GM21447 (cell line): Measurements from ENCODE around the gene RPS15A.
A peak's percentile ranks its signal among the peaks of the same experiment; 100 is the strongest.
"Not testable (repeated sequence)": the region's sequence is repeated elsewhere in the genome, so short reads cannot be mapped to it uniquely, and the experiment has no call there.

ENCODE experiments used
- ATAC-seq: cut with Tn5 transposase; IDR thresholded peaks from one replicate; pipeline ENCODE4 v1.9.1; 2021; ENCODE audit not compliant: unreplicated experiment

The RPS15A gene

DNA sequence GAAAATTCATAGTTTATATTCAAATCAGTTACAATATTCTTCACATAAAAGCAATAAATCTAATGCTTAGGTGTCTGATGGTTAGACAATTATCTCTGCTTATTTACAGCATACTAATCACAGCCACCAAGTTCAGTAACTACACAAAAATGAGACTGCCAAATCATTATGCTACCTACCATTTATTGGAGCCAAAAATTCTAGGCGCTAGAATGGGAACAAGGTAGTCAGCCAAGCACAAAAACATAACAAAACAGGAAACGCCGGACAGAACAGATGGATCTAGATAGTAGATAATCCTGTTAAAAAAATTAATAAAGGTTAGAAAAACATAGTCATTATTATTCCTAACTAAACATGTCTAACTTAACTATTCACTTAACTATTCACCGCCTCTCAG, 7.6 kb upstream of the RPS15A start:
- ATAC-seq = no peak

DNA sequence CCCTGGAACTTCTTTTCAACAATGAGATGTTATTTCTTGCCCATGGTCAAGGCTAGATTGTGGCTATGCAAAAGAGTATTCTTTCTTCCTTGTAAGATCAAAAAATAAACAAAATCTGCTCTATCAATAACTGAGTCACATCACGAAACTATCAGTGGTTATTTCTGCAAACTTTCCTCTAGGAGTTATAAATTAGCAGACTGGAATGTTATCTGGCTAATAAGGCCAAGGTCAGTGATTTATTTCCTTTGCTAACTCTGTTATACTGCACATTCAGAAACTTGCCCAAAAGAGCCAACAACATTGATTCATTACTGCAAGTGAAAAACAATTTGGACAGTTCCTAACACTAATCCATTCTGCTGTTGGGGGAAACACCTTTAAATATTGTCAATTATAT, 6.2 kb upstream of the RPS15A start:
- ATAC-seq = no peak

DNA sequence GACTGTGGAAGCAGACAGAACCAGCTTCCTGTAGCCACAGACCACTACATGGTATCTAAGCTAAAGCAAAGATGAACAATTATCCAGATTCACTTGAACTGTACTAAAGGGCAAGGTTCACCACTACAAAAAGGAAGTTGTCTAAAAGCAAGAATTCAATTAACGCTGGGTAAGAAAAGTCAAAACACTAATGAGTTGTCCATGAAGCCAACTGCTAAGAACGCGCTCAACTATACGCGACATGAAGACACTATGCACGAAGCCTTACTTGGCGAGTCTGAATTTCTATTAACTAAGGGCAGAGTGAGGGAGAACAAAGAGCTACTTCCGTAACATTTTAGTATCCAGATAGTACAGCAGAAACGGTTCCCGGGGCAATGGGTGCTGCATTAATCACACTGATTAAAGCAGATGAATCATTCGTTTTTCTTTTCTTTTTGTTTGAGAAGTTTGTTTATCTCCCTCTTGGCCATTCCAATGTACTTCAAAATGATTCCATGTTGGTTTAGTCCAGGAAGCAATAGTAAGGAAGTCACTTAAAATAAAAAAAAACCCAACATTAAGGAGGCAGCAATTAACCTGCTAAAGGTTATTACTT, 2.8 kb upstream of the RPS15A start:
- ATAC-seq = no peak

DNA sequence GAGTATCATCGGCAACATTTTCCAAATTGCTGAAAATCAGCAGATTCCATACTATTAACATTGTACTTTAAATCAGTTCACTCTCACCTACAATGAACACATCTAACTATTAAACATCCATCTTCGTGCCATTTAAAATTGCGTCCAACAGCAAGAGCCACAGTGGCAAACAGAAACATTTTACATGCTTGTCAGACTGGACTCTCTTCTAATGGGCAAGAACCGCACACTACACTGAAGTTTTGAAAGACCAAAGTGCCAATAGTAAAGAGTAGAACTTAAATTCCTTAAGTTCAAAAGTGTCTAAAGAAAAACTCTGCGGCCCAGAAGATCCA, 652 bp downstream of the RPS15A start:
- no peak for ATAC-seq

DNA sequence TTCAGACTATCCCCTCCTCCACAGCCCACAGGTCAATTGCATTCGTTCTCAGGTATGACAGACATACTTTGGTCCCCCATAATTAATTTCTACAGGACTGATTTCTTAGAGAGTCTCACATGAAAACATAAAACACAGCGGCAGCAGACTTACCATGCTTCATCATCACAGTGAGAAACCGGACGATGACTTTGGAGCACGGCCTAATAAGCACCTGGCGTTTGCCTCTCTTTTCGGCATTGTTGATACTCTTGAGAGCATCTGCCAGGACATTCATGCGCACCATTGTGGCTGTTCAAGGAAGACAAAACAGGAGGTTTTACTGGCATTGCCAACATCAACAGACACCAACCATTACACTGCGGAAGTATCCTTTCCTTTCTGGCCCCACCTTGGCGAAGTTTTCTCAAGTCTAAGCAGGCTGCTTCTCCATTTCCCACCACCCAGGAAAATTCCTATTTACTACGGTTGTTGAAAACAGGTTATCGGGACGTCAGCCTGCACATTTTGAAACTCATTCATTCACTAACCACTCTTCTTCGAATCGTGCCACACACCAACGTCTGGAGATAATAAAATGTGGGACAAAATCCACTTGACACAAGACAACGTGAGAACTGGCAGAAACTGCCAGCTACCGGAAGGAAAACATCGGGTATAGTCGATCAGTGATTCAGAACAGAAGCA, 1.2 kb downstream of the RPS15A start:
- no peak for ATAC-seq

DNA sequence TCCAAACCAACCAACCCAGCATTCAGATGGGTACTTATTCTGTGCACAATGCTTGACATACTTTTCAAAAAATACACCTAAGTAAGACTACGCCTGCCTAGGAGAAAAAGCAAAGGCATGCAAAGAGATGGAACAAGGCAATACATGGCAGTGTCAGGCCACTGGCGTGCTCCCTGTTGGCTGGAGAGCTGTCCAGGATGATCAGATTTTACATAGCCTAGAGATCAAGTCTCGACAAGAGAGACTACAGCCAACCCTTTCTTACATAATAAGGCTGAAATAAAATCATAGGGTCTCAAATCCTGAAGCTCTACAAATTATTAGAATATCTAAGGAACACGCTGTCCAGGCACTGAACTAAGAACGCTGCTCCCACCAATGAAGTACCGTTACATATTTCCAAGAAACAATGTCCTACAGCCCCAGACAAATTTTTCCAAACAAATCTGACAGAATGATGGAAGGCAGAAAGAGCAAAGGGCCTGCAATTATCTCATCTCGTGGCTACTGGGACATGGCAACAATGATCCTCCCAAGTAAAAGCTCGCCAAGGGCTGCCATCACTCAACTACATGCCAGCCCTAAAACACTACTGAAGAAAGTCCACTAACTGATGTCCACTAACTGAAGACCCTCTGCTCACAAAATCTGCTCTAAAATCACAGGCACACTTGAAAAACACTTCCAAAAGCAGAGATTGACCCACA, 5.1 kb downstream of the RPS15A start:
- ATAC-seq = no peak

DNA sequence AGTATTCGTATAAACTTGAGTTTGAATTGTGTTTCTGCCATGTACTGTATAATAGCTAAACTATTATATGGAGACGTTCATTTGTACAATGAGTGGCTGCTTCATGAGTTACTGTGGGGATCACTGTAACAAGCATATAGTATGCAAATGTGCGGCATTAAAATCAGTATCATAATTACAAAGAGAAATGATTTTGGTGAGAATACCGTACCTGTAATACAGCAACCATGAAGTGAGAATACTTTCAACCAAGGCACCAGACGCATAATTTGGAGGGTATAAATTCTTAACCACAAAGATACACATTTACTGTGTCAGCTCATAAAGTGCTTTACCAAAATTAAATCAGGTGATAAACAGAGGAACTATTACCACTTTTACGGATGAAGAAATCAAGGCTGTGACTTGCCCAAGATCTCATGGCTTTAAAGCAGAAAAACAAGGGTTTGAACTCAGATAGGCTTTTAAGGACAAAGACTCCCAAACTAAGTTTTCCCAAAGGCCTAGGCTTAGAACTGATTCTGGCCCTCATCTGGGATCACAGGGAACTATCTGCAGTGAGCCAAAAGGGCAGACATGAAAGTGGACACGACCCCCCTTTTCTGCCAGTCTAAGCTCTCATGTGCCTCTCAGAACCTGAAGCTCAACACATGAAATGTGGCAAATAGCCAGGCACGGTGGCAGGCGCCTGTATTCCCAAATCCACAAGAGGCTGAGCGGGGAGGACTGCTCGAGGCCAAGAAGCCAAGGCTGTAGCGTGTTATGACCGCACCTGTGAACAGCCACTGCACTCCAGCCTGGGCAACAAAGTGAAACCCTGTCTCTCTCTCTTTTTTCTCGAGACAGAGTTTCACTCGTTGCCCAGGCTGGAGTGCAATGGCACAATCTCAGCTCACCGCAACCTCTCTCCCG, 6.4 kb downstream of the RPS15A start:
- ATAC-seq = no peak

DNA sequence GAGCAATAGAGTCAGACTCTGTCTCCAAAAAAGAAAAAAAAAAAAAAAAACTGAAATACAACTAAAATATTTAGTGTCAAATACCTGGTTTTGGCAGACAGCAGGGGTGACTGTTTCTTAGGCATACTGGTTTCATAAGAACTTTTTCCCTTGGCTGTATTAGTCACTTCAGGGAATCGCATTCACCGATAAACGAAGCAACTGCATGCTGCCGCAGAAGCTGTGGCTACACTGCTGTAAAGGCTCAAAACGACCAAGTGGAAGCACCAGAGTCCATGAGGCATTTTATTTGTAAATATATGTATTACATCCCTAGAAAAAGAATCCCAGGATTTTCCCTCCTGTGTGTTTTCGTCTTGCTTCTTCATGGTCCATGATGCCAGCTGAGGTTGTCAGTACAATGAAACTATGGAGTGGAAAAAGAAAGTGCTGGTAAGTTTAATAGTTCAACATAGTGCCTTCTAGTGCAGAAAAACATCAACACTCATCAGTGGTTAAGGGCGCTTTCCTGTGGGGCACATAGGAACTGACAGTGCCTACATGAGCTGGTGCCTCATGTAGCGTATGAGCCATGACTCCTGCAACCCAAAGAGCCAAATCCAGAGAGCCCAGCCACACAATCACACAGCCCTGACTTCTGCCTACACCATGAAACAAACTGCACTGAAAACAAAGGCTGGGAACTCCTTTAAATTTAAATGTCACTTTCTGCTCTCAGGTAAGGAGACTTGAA, 7.3 kb downstream of the RPS15A start:
- ATAC-seq = no peak

DNA sequence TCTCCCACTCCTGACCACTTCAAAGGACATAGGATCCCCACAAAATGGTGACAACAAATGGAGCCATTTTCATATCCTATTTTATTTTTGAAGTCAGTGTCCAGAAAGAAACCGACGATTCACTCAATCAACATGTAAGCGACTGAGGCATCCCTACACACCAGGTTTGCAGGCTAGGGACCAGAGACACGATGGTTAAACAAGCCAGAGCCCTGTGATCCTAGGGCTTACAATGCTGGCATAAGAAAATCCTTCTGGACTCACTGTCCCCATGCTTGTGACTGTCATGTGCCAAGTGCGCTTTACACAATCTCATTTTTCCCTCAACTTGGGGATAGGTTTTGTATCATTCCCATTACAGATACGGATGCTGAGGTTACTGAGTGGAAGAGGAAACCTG, 8.9 kb downstream of the RPS15A start:
- not testable (repeated sequence) for ATAC-seq

DNA sequence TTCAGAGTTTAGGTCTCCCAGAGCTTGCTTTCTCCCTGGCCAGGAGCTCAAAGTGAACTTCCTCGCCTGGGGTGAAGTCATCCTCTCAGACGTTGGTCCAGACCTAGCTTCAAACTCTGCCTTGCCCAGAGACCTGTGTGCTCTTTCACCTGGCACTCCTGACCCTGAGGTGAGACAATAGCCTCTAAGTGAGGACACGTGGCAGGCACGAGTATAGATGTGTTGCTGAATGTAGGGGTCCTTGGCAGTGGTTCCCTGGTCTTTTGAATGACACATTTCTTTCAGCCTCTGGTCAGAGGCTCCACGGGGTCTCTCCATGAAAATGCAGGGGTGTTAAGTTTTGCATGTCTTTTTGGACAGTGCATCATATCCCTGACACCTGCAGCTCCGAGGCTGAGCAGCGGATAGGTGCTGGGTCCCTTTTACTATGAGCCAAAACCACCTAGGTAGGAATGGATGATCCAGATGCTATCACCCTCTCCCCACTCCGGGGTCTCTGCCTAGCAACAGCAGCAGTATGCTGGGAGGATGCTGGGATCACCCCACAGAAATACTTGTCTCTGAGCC, 9.6 kb downstream of the RPS15A start:
- ATAC-seq = not testable (repeated sequence)

DNA sequence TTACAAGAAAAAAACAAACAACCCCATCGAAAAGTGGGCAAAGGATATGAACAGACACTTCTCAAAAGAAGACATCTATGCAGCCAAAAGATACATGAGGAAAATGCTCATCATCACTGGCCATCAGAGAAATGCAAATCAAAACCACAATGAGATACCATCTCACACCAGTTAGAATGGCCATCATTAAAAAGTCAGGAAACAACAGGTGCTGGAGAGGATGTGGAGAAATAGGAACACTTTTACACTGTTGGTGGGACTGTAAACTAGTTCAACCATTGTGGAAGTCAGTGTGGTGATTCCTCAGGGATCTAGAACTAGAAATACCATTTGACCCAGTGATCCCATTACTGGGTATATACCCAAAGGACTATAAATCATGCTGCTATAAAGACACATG, 12.5 kb downstream of the RPS15A start:
- not testable (repeated sequence) for ATAC-seq

DNA sequence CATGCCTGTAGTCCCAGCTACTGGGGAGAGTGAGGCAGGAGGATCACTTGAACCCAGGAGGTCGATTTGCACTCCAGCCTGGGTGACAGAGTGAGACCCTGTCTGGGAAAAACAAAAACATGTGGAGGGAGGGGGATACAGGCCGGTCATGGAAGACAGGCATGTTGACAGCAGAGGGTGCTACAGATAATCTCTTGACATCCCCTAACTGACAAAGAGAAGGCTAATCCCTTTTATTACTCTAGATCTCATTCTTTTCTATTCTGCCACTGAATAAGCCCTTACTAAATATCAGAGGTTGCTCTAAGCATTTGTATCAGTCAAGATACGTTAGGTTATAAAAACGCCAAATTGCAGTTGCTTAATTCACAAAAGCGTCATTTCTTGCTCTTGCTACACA, 13.8 kb downstream of the RPS15A start:
- ATAC-seq = not testable (repeated sequence)

DNA sequence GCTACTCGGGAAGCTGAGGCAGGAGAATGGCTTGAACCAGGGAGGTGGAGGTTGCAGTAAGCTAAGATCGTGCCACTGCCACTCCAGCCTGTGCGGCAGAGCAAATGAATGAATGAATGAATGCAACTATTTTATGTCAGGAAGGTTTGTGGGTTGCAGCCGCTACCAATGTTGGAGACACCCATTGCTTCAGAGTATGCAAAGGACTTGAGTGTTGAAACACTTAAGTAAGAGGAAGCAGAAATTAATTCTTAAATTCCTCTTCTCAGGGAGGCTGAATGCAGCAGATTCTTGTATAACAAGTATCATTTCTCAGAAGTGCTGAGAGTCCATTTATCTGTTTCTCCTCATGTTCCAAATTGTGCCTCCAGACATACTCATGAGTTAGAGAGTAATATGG, 15.5 kb downstream of the RPS15A start:
- not testable (repeated sequence) for ATAC-seq

DNA sequence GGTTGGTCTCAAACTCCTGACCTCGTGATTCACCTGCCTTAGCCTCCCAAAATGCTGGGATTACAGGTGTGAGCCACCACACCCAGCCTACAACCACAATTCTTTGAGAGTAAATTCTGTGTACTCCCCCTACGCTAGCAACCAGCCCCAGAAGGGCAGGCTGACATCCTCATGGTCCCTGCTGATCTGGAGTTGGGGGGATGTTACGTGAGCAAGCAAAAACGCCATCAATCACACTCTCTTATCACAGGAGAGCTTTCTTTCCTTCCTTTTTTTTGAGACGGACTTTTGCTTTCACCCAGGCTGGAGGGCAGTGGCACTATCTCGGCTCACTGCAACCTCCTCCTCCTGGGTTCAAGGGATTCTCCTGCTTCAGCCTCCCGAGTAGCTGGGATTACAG, 18.0 kb downstream of the RPS15A start:
- not testable (repeated sequence) for ATAC-seq

DNA sequence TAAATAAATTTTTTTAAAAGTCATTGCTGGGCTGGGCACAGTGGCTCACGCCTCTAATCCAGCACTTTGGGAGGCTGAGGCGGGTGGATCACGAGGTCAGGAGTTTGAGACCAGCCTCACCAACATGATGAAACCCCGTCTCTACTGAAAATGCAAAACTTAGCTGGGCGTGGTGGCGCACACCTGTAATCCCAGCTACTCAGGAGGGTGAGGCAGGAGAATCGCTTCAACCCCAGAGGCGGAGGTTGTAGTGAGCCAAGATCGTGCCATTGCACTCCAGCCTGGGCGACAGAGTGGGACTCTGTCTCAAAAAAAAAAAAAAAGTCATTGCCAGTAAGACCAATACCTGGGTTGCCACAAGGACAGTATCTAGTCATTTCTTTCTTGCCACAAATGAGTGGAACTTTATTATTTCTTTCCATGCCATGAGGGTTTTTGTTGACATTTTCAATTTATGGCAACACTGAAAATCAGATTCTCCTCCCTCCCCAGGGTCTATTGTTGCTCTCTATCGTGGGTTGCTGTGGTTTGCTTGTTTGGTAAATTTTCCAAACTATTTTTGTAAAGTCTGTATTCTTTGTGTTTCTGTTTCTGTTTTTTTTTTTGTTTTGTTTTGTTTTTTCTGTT, 19.7 kb downstream of the RPS15A start:
- not testable (repeated sequence) for ATAC-seq

DNA sequence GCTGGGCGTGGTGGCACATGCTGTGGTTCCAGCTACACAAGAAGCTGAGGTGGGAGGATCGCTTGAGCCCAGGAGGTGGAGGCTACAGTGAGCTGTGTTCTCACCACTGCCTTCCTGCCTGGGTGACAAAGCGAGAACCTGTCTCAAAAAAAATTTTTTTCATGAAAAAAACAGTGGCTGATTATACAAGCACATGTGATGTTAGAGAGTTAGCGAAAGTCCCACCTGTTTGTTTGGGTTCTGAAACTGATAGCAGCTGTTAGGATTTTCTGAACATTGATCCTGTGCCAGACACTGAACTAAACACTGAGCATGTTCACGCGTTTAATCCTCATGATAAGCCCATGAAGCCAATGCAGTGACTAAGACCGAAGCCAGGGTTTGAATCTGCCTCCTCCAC, 22.9 kb downstream of the RPS15A start:
- peak; percentile 68 for ATAC-seq

DNA sequence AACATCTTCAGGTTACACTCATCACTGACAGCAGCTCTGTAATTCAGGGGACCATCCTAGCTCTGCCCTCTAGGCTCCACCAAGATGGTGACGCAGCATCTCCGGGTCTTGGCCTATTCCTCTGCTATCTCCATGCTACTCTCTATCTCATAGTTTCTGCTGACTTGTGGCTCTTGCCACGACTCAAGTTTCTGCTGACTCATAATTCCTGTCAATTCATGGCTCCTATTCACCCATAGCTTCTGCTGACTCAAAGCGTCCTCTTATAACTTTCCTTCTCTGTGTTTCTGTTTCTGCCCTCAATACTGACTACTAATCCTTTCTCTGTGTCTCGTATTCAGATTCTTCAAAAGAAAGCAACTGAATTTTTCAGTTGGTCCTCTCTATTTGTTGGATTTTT, 27.4 kb downstream of the RPS15A start:
- peak; percentile 39 for ATAC-seq

DNA sequence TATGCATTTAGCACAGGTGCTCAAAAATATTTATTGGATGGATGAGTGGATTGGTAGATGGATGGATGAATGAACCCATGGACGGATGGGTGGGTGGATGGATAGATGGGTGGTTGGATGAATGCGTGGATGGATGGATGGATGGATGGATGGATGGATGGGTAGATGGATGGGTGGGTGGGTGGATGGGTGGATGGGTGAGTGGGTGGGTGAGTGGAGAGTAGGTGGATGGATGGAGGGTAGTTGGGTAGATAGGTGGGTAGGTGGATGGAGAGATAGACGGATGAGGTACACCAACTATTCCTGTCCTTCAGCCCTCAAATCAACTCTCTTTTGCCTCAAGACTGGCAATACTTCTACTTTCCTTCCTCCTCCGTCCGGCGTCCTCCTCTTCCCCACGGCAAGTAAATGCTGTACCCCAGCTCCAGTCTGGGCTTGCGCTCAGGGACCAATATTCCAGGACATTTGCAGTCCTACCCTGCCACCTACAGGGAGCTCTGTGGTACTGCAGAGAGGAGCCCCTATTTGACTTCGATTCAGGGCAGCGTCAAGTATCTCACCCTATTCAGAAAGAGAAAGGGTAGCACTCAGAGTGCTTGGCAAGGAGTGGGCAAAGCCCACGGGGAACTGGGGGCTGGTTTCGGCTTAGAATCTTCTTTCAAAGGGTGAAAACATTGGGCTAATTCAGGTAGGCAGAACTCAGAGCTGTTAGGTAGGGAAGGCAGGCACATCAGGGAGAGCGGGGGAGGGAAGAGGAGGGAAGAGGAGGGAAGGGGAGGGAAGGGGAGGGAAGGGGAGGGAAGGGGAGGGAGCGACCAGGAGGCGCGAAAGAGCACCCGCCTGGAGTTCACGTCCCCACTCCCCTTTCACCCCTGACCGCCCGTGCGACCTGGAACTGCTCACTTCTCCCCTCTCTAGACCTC, 30.3 kb downstream of the RPS15A start:
- ATAC-seq = not testable (repeated sequence)
